Mucosa of descending colon (tissue), 3 donors: Measurements from ENCODE around the gene PGBD5. TPM values are rescaled to one million over a fixed set of nuclear protein-coding genes. Genes with fewer than 3 reads are reported as not detected.

Experiments
- ATAC-seq: fragments of 200-7000 bp; cut with Tn5 transposase; one replicate; pipeline ENCODE4 v1.9.1; 2020; ENCODE audit warnings: mild to moderate bottlenecking, moderate library complexity
- DNase-seq, 3 donors: peaks; one replicate each; pipeline ENCODE4 v3.0.0-alpha.2; 2020
- H3K36me3 ChIP-seq: fragments of 200-600 bp; one replicate; pipeline ENCODE4 v1.8.0; 2021; ENCODE audit warnings: low read depth, mild to moderate bottlenecking
- H3K4me1 ChIP-seq: fragments of 200-600 bp; one replicate; pipeline ENCODE4 v1.8.0; 2021; ENCODE audit warnings: low read depth, mild to moderate bottlenecking
- H3K4me3 ChIP-seq: fragments of 200-600 bp; one replicate; pipeline ENCODE4 v1.8.0; 2021; ENCODE audit warnings: mild to moderate bottlenecking
- H3K9me3 ChIP-seq: fragments of 200-600 bp; one replicate; pipeline ENCODE4 v1.8.0; 2021; ENCODE audit warnings: mild to moderate bottlenecking
- intact Hi-C, 2 donors: fragments of 100-400 bp; cut with DNase I in 1 of 2; cut with micrococcal nuclease in 1 of 2; formaldehyde crosslinking; loops; one replicate each; pipeline versions ENCODE4 v1.11.0 to v1.11.1; 2022; cut with DNase I, micrococcal nuclease
- total RNA-seq, 3 donors: library from RNA; stranded (reverse); fragmentation: NEBNext Ultra II Directional in 2 of 3; extraction: Animal tissue kit (Norgen Biotek cat#: 25700) in 2 of 3; gene quantifications; one replicate each; pipeline versions ENCODE4 v1.2.1 to v1.2.4, GENCODE V29; 2021 to 2023
- TF ChIP-seq, protein P1 (sequence below): fragments of 200-600 bp; IDR thresholded peaks from one replicate; pipeline ENCODE4 v1.8.0; 2022; ENCODE audit warnings: antibody characterized with exemption, mild to moderate bottlenecking
- donor health status: DM: no; HTN: no; CAD: no; lungs with moderate emphysema.
- donor health status: DM: no; HTN: no; CAD: no.
- donor health status: DM: no; HTN: yes; CAD: no.

PGBD5 gene
- total RNA-seq, 3 donors from 2014 or later: 1.4 to 3.2 (median 2.7) TPM

DNA sequence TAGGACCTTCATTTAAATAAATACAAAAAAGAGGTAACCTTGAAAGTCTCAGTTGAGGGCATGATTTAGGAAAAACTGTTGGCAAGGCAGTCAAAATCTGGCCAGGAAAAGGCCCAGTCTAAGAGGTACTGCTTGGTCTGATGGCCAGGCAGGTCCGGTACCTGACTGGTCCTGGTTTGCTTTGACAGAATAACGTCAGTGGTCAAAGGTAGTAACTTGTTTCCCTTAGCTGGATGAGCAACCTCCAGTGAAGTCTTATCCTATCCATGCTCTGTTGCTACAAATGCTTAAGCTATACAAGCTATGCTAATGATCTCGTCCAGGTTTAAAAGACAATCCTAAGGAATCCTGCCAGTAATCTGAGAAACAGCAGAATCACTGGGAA, 85.0 kb downstream of the PGBD5 start:
- Histone ChIP-seq H3K4me3 (no peak overlapping the region), H3K9me3 (no peaks in the 10 kb centered on the region), H3K36me3 (no peaks in the 10 kb centered on the region), H3K4me1 (no peaks in the 10 kb centered on the region)
- intact Hi-C loops: no loop called here
- DNase-seq: no peak
- no peak for ATAC-seq
- TF ChIP-seq, protein P1, sequence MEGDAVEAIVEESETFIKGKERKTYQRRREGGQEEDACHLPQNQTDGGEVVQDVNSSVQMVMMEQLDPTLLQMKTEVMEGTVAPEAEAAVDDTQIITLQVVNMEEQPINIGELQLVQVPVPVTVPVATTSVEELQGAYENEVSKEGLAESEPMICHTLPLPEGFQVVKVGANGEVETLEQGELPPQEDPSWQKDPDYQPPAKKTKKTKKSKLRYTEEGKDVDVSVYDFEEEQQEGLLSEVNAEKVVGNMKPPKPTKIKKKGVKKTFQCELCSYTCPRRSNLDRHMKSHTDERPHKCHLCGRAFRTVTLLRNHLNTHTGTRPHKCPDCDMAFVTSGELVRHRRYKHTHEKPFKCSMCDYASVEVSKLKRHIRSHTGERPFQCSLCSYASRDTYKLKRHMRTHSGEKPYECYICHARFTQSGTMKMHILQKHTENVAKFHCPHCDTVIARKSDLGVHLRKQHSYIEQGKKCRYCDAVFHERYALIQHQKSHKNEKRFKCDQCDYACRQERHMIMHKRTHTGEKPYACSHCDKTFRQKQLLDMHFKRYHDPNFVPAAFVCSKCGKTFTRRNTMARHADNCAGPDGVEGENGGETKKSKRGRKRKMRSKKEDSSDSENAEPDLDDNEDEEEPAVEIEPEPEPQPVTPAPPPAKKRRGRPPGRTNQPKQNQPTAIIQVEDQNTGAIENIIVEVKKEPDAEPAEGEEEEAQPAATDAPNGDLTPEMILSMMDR: no peak

DNA sequence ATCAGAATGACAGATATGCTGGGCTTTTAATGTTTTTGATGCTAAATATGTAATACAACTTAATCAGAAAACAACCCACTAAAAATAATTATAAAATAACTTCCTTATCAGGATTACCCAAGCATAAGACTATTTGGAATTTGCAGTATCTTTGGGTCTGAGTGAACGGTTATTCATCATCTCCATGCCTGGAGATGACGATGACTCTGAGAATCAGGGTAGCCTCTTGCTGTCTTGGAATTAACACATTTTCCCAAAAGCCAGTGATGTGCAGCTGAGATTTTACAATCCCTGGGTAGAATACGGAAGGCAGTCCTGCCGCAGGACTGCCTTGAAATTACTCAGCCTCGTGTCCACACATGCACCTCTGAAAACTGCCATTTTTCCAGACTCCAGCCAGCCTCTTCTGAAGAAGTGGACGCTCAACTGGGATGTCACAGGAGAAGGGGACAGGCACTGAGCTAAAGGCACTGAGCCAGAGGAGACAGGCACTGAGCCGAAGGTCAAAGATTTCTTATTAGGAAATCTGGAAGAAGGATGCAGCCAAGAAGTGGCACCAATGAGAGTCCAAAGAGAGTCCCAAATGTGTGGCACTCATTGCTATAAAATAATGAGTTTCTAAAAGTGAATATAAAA, 85.5 kb downstream of the PGBD5 start:
- DNase-seq: no peak
- H3K4me1 ChIP-seq: no peaks in the 10 kb centered on the region
- no peak for ATAC-seq
- intact Hi-C loops: no loop called here
- TF ChIP-seq, protein P1: no peak
- H3K4me3 ChIP-seq: no peak overlapping the region
- H3K36me3 ChIP-seq: no peaks in the 10 kb centered on the region
- no peaks in the 10 kb centered on the region for H3K9me3 ChIP-seq

DNA sequence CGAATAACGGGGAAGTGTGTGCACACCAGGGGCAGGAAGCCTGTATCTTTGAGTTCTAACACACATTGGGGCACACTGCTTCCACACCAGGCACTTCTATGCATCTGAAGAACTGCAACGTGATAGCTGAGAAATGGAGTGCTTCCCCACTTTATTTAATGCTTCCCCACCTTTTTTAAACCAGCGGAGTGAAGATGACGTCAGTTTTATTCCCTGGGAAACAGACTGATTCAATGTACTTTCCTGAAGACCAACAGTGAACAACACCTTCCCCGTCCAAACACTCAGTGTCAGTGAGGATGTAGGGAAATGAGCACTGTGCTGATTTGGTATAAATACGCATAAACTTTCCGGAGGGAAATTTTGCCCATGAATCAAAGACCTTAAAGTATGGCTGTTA, 87.1 kb downstream of the PGBD5 start:
- no peak for ATAC-seq
- Histone ChIP-seq H3K9me3 (no peaks in the 10 kb centered on the region), H3K4me1 (no peaks in the 10 kb centered on the region), H3K4me3 (no peak overlapping the region), H3K36me3 (no peaks in the 10 kb centered on the region)
- DNase-seq: no peak
- TF ChIP-seq, protein P1: no peak
- intact Hi-C loops: no loop called here

DNA sequence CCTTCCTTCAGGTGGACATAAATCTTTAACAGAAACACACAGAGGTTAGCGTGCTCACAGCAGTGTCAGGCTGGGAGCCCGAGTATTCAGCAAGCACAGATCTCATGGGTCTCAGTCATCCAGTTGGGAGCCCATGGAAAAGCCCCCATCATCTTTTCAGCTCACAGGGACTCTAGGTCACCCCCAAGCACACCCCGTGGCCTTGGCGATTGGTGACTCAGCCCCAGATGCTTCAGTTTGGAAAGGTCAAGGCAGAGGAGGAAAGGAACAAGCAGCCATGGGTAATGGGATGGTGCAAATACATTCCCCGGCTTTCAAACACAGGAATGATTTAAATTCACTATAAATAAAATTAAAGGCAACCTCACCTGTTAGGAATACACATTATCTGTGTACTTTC, 88.9 kb downstream of the PGBD5 start:
- ATAC-seq: no peak
- Histone ChIP-seq H3K4me3 (no peak overlapping the region), H3K4me1 (no peaks in the 10 kb centered on the region), H3K36me3 (no peaks in the 10 kb centered on the region), H3K9me3 (no peaks in the 10 kb centered on the region)
- no peak for DNase-seq
- TF ChIP-seq, protein P1: no peak
- intact Hi-C loops: no loop called here

DNA sequence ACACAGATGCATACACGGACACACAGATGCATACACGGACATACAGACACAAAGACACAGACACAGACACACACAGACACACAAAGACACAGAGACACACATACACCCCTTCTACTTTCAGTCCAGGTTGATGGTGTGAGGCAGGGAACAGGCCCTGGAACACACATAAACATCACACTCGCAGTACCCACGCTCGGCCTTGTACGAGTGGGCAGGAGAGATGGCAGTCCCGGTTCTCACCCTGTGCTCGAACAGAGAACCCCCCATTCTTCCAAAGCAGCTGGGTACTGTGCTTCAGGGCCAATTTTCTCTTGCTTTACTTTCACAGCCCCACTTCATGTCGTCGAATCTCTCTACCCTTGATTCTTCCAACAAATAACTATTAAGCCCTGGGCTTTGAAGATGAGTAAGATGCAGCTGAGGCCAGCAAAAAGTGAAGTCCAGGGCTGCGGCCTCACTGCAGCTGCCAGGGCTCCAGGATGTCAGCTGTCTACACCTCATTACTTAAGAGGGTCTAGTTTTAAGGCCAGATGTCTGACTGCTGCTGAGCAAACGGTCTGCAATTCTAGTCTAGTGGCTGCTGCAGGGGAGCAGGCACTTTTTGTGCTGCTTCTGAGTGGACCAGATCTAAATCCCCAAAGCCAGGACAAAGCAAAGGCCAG, 90.1 kb downstream of the PGBD5 start:
- Histone ChIP-seq H3K4me1 (no peaks in the 10 kb centered on the region), H3K36me3 (no peaks in the 10 kb centered on the region), H3K9me3 (no peaks in the 10 kb centered on the region), H3K4me3 (no peak overlapping the region)
- TF ChIP-seq, protein P1: no peak
- intact Hi-C loops: no loop called here
- ATAC-seq (no peak), DNase-seq (no peak)
